ENCODE data around the gene GNB1.

Gene GNB1

GRCh38 chr1:1817221-1817620 is 73.7 kb downstream of the GNB1 start:
- no peak overlapping the region for H3K4me3 ChIP-seq (ENCODE audit: low read depth, low read length)
- no peak for TF ChIP-seq CTCF (IDR thresholded peaks at IDR 0.05; ENCODE audit: low read depth, low read length)

GRCh38 chr1:1815606-1816281 is 75.1 kb downstream of the GNB1 start:
- H3K4me3 ChIP-seq (ENCODE audit: low read depth, low read length) = no peak overlapping the region
- no peak for TF ChIP-seq CTCF (IDR thresholded peaks at IDR 0.05; ENCODE audit: low read depth, low read length)

- TF ChIP-seq CTCF (IDR thresholded peaks at IDR 0.05; ENCODE audit: low read depth, low read length) = no peak
- H3K4me3 ChIP-seq (ENCODE audit: low read depth, low read length) = no peak overlapping the region
Observed at GRCh38 chr1:1809489-1809888, 81.4 kb downstream of the GNB1 start.

GRCh38 chr1:1808206-1808605 is 82.7 kb downstream of the GNB1 start:
- no peak for TF ChIP-seq CTCF (IDR thresholded peaks at IDR 0.05; ENCODE audit: low read depth, low read length)
- H3K4me3 ChIP-seq (ENCODE audit: low read depth, low read length) = no peak overlapping the region

- no peak for TF ChIP-seq CTCF (IDR thresholded peaks at IDR 0.05; ENCODE audit: low read depth, low read length)
- H3K4me3 ChIP-seq (ENCODE audit: low read depth, low read length) = no peak overlapping the region
Observed at GRCh38 chr1:1806890-1807289, 84.0 kb downstream of the GNB1 start.

GRCh38 chr1:1804301-1804700 is 86.6 kb downstream of the GNB1 start:
- TF ChIP-seq CTCF (IDR thresholded peaks at IDR 0.05; ENCODE audit: low read depth, low read length) = no peak
- no peak overlapping the region for H3K4me3 ChIP-seq (ENCODE audit: low read depth, low read length)

GRCh38 chr1:1802871-1803270 is 88.0 kb downstream of the GNB1 start:
- H3K4me3 ChIP-seq (ENCODE audit: low read depth, low read length) = no peak overlapping the region
- TF ChIP-seq CTCF (IDR thresholded peaks at IDR 0.05; ENCODE audit: low read depth, low read length) = no peak

Data from WI38 (cell line).